Heart right ventricle (tissue), 16 donors: ENCODE results near the gene CTXN1. TPM values are rescaled to one million over a fixed set of nuclear protein-coding genes. Genes with fewer than 3 reads are reported as not detected.
A peak's percentile ranks its signal among the peaks of the same experiment; 100 is the strongest.
"Not testable (repeated sequence)": the region's sequence is repeated elsewhere in the genome, so short reads cannot be mapped to it uniquely, and the experiment has no call there.

ENCODE experiments used
- ATAC-seq, 8 donors: fragments of 200-7000 bp; cut with Tn5 transposase; one replicate each; pipeline ENCODE4 v1.9.1; 2020; ENCODE audit warnings: mild to moderate bottlenecking in 8 of 8, moderate library complexity in 8 of 8, moderate number of reproducible peaks in 1 of 8
- DNase-seq, 2 donors: peaks; one replicate each; pipeline ENCODE4 v3.0.0-alpha.2; 2020
- H3K27ac ChIP-seq, 10 donors: fragments of 200-600 bp; sonication (generic) in 2 of 10; one replicate each; pipeline versions ENCODE4 v1.5.0 to v1.8.0; 2020 to 2022; ENCODE audit warnings: mild to moderate bottlenecking in 3 of 10
- H3K27me3 ChIP-seq, 7 donors: fragments of 200-600 bp; one replicate each; pipeline ENCODE4 v1.8.0; 2021 to 2022; ENCODE audit warnings: mild to moderate bottlenecking in 2 of 7
- H3K36me3 ChIP-seq, 9 donors: fragments of 200-600 bp; sonication (generic) in 1 of 9; one replicate each; pipeline versions ENCODE4 v1.5.0 to v1.8.0; 2020 to 2022; ENCODE audit warnings: mild to moderate bottlenecking in 2 of 9
- H3K4me1 ChIP-seq, 9 donors: fragments of 200-600 bp; sonication (generic) in 1 of 9; one replicate each; pipeline versions ENCODE4 v1.5.0 to v1.8.0; 2020 to 2022; ENCODE audit warnings: mild to moderate bottlenecking in 4 of 9
- H3K4me3 ChIP-seq, 10 donors: fragments of 200-600 bp; sonication (generic) in 2 of 10; one replicate each; pipeline versions ENCODE4 v1.5.0 to v1.8.0; 2020 to 2022; ENCODE audit warnings: mild to moderate bottlenecking in 7 of 10, moderate library complexity in 2 of 10
- H3K9me3 ChIP-seq, 11 donors: fragments of 200-600 bp in 10 of 11; sonication (generic) in 2 of 11; one replicate each; pipeline versions ENCODE4 v1.5.0 to v1.8.0; 2013 to 2022; ENCODE audit warnings: mild to moderate bottlenecking in 2 of 11, control low read depth in 1 of 11, moderate library complexity in 1 of 11
- WGBS, 2 donors: extraction: QIAGEN DNeasy Blood & Tissue Kit; methylation state at CpG; one replicate each; pipeline ENCODE4 v1.1.7; 2013; ENCODE audit warnings: inconsistent platforms in 1 of 2; 5-methylcytosine and 5-hydroxymethylcytosine counted together
- intact Hi-C, 10 donors: fragments of 100-400 bp; cut with DNase I; formaldehyde crosslinking; loops; one replicate each; pipeline versions ENCODE4 v1.11.1 to v1.14.2; 2022
- polyA plus RNA-seq, 2 donors: library from polyadenylated mRNA; stranded (reverse); fragments of 200-250 nt; gene quantifications; one replicate each; pipeline ENCODE4 v1.2.3, GENCODE V29; 2013
- total RNA-seq, 10 donors: library from RNA; stranded (reverse); fragmentation: NEBNext Ultra II Directional in 3 of 10; extraction: Animal tissue kit (Norgen Biotek cat#: 25700) in 3 of 10; gene quantifications; one replicate each; pipeline versions ENCODE4 v1.2.1 to v1.2.4, GENCODE V29; 2021 to 2023
- TF ChIP-seq, protein P1 (sequence below), 9 donors: fragments of 200-600 bp; sonication (generic) in 2 of 9; IDR thresholded peaks; one replicate each; pipeline versions ENCODE4 v1.5.0 to v1.8.0; 2021 to 2022; ENCODE audit warnings: antibody characterized with exemption in 9 of 9, mild to moderate bottlenecking in 5 of 9, moderate library complexity in 1 of 9
- donor health status: Arrhythmogenic right ventricular cardiomyopathy.
- donor health status: ischemic (EF 13 %, LVEDD 7.1; RV severe dilation, severe dysfunction).
- donor health status: healthy with polysubstance abuse.
- donor health status: DM: no; HTN: yes; CAD: no.
- donor health status: DM: no; HTN: no; CAD: no.
- donor health status: ischemic (EF 25% LVEDD 6.9; RV normal size, moderate dysfunction).
- donor health status: ischemic (EF 25% LVEDD 5.7; RV mildly dilated, moderate dysfunction).
- donor health status: healthy.
- donor health status: DM: yes; HTN: yes; CAD: no.
- donor health status: Ischemic cardiomyopathy.
- donor health status: ischemic (EF 35%, LVEDD 5.7; RV mildly dilated, moderate dysfunction).
- donor health status: nonischemic (EF 11% LVEDD 7.7; RV severe dilation, severe dysfunction).
- donor health status: DM: yes; HTN: yes; CAD: no.
- donor health status: PGD.
- donor health status: ischemic (EF 29% LVEDD 5.4; RV normal size, mild dysfunction).
- donor health status: nonischemic (EF 23%, LVEDD 6.1; RV moderate dilation, normal function).

The CTXN1 gene
- total and polyA plus RNA-seq, 12 donors = 0.18 to 0.74 (median 0.25) TPM; not detected in 5

DNA sequence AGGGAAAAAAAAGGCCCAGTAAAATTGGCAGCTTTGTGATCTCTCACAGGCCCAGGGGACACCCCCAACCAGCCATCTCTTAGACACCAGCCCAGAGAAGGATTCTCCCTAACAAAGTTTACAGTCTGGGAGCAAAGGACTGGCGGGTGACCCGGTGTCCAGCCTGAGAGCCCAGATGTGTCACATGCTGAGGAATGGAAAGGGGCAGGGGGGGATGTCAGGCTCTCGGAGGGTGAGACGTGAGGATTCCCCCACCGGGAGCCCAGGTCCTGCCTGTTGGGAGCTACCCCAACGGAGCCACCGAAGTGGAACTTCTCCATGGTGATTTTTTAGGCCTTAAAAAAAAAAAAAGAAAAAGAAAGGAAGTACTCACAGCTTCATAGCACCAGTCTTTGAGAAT, 4.8 kb upstream of the CTXN1 start:
- H3K4me1 ChIP-seq = peaks cover 9 to 38% (median 28%) of the 10 kb centered on the region in 9 donors
- no peaks in the 10 kb centered on the region for H3K27me3 ChIP-seq
- intact Hi-C loops = no loop called here
- TF ChIP-seq, protein P1, sequence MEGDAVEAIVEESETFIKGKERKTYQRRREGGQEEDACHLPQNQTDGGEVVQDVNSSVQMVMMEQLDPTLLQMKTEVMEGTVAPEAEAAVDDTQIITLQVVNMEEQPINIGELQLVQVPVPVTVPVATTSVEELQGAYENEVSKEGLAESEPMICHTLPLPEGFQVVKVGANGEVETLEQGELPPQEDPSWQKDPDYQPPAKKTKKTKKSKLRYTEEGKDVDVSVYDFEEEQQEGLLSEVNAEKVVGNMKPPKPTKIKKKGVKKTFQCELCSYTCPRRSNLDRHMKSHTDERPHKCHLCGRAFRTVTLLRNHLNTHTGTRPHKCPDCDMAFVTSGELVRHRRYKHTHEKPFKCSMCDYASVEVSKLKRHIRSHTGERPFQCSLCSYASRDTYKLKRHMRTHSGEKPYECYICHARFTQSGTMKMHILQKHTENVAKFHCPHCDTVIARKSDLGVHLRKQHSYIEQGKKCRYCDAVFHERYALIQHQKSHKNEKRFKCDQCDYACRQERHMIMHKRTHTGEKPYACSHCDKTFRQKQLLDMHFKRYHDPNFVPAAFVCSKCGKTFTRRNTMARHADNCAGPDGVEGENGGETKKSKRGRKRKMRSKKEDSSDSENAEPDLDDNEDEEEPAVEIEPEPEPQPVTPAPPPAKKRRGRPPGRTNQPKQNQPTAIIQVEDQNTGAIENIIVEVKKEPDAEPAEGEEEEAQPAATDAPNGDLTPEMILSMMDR (IDR thresholded peaks at IDR 0.05) = no peak
- H3K9me3 ChIP-seq = no peaks in the 10 kb centered on the region
- WGBS, 2 donors = 77 to 81% methylated on average over 7 of the region's 7 CpGs
- no peak overlapping the region for H3K4me3 ChIP-seq
- peak overlapping the region in 2 of 10 donors; percentile 35 to 50 for H3K27ac ChIP-seq
- peaks cover 17 to 66% (median 53%) of the 10 kb centered on the region in 9 donors for H3K36me3 ChIP-seq
- ATAC-seq (no peak), DNase-seq (no peak)

DNA sequence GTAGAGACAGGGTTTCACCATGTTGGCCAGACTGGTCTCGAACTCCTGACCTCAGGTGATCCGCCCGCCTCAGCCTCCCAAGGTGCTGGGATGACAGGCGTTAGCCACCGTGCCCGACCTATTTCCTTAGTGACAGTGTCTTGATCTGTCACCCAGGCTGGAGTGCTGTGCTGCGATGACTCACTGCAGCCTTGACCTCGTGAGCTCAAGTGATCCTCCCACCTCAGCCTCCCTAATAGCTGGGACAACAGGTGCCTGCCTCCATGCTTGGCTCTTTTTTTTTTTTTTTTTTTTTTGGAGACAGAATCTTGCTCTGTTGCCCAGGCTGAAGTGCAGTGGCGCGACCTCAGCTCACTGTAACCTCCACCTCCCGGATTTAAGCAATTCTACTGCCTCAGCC, 4.1 kb upstream of the CTXN1 start:
- H3K27me3 ChIP-seq, H3K9me3 ChIP-seq, ATAC-seq, intact Hi-C loops, DNase-seq, H3K4me3 ChIP-seq, H3K27ac ChIP-seq: not testable (repeated sequence)
- H3K36me3 ChIP-seq = peaks cover 17 to 58% (median 47%) of the 10 kb centered on the region in 9 donors
- 92% methylated on average over 10 to 11 of the region's 11 CpGs for WGBS, 2 donors
- H3K4me1 ChIP-seq = peaks cover 9 to 42% (median 28%) of the 10 kb centered on the region in 9 donors

- no peak for DNase-seq
- WGBS, 2 donors = 61% methylated on average over 23 to 24 of the region's 24 CpGs
- intact Hi-C loops = loop anchor here in 4 of 10 donors (5.0 to 10.0 kb wide), 2 partner anchors 74 to 77 kb away; no protein-coding TSS in a partner anchor
- H3K27ac ChIP-seq = peak overlapping the region in 9 of 10 donors; percentile 29 to 69 (median 56)
- H3K4me1 ChIP-seq = peaks cover 9 to 50% (median 32%) of the 10 kb centered on the region in 9 donors
- TF ChIP-seq, protein P1 (IDR thresholded peaks at IDR 0.05) = peak in 6 of 9 donors; percentile 4 to 39 (median 24)
- peak in 1 of 8 donors; percentile 8 for ATAC-seq
- peaks cover 17 to 48% (median 39%) of the 10 kb centered on the region in 9 donors for H3K36me3 ChIP-seq
- H3K27me3 ChIP-seq = peaks cover 0 to 8% (median 0%) of the 10 kb centered on the region in 7 donors
- H3K9me3 ChIP-seq = no peaks in the 10 kb centered on the region
- no peak overlapping the region for H3K4me3 ChIP-seq
Measured at GRCh38 chr19:7928741-7929701, 3.1 kb upstream of the CTXN1 start.

GRCh38 chr19:7928334-7928706, 2.4 kb upstream of the CTXN1 start:
- Histone ChIP-seq H3K4me3 (no peak overlapping the region), H3K27ac (peak overlapping the region in 9 of 10 donors; percentile 8 to 69 (median 56)), H3K9me3 (no peaks in the 10 kb centered on the region), H3K36me3 (peaks cover 12 to 41% (median 32%) of the 10 kb centered on the region in 9 donors), H3K4me1 (peaks cover 9 to 53% (median 32%) of the 10 kb centered on the region in 9 donors), H3K27me3 (peaks cover 0 to 8% (median 0%) of the 10 kb centered on the region in 7 donors)
- DNase-seq (no peak), ATAC-seq (peak in 4 of 8 donors; percentile 27 to 41 (median 40))
- 49 to 53% methylated on average over 9 of the region's 9 CpGs for WGBS, 2 donors
- intact Hi-C loops = loop anchor here in 4 of 10 donors (5.0 to 10.0 kb wide), 2 partner anchors 74 to 76 kb away; no protein-coding TSS in a partner anchor
- TF ChIP-seq, protein P1 (IDR thresholded peaks at IDR 0.05) = no peak
